Fibroblast of pulmonary artery (primary cell): ENCODE results near the gene OR1F1.

Experiments used
- DNase-seq: peaks from one replicate; pipeline ENCODE4 v3.0.0-alpha.2; 2010; ENCODE audit warnings: low read depth
- H3K4me3 ChIP-seq: replicated peaks from 2 replicates; pipeline ENCODE4 v1.5.1; 2011; ENCODE audit warnings: low read depth, mild to moderate bottlenecking, control low read depth, low read length, moderate library complexity
- TF ChIP-seq, protein P1 (sequence below): IDR thresholded peaks from 2 replicates; pipeline ENCODE4 v1.5.1; 2011; ENCODE audit warnings: mild to moderate bottlenecking, control low read depth, low read length, inconsistent platforms; ENCODE audit errors: missing control alignments

Gene OR1F1

DNA sequence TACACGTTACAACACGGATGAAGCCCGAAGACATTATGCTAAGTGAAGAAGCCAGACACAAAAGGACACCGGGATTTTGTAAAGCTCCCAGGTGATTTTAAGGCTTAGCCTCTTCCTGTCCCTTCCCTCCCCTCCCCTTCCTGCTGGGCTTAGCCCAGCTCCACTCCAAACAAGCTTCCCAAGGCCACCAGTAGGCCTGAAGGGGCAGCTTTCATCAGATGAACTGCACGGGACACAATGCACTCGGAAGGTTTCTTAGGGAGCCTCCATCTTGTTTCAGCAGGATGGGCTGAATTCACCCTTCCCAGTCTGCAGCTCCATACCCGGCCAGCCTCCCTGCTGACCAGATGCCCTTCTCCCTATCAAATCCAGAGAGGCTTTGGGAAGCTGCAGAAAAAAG, 58.0 kb downstream of the OR1F1 start:
- TF ChIP-seq, protein P1, sequence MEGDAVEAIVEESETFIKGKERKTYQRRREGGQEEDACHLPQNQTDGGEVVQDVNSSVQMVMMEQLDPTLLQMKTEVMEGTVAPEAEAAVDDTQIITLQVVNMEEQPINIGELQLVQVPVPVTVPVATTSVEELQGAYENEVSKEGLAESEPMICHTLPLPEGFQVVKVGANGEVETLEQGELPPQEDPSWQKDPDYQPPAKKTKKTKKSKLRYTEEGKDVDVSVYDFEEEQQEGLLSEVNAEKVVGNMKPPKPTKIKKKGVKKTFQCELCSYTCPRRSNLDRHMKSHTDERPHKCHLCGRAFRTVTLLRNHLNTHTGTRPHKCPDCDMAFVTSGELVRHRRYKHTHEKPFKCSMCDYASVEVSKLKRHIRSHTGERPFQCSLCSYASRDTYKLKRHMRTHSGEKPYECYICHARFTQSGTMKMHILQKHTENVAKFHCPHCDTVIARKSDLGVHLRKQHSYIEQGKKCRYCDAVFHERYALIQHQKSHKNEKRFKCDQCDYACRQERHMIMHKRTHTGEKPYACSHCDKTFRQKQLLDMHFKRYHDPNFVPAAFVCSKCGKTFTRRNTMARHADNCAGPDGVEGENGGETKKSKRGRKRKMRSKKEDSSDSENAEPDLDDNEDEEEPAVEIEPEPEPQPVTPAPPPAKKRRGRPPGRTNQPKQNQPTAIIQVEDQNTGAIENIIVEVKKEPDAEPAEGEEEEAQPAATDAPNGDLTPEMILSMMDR: no peak
- DNase-seq: no peak
- no peak overlapping the region for H3K4me3 ChIP-seq

DNA sequence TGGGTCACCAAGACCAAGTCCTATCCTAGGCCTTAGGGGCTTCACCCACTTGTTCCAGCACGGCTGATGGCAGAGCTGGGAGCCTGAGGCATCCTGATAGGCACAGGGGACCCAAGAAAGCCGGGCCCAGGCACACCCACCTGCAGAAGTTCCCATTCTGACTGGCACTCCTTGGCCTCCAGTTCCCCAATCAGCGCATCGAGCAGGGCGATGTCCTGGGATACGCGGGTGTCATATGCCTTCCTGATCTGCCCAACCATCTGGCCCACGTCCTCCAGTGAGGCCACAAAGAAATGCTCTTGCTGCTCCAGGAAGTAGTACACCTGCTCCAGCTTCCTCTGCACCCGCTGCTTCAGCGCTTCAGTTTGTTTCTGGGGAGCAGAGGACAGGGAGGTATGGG, 58.9 kb downstream of the OR1F1 start:
- no peak for DNase-seq
- TF ChIP-seq, protein P1: no peak

GRCh38 chr16:3248596-3248995, 60.6 kb downstream of the OR1F1 start:
- DNase-seq: no peak
- TF ChIP-seq, protein P1: no peak
- no peak overlapping the region for H3K4me3 ChIP-seq

More for the DNA sequence above, 58.9 kb downstream of the OR1F1 start:
- H3K4me3 ChIP-seq: no peak overlapping the region

DNA sequence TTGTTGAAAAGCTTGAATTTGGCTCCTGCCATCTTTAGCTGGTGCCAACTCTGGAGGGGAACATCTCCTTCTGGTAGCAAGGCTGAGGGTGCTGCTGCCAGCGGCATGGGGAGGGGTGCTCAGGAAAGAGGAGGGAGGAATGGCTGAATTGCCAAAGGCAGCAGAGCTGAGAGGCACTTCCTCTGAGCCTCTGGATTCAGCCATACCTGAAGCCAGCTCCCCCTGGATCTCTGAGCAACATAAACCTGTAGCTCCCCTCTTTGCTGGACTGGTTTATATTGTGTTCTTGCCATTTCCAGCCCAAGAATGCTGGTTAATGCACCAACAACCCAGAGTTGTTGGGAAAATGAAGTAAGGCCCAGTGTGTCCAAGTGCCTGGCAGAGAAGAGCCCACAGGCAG, 61.0 kb downstream of the OR1F1 start:
- no peak overlapping the region for H3K4me3 ChIP-seq
- DNase-seq: no peak
- TF ChIP-seq, protein P1: no peak

GRCh38 chr16:3249451-3249850, 61.4 kb downstream of the OR1F1 start:
- TF ChIP-seq, protein P1: no peak
- no peak for DNase-seq
- H3K4me3 ChIP-seq: no peak overlapping the region

DNA sequence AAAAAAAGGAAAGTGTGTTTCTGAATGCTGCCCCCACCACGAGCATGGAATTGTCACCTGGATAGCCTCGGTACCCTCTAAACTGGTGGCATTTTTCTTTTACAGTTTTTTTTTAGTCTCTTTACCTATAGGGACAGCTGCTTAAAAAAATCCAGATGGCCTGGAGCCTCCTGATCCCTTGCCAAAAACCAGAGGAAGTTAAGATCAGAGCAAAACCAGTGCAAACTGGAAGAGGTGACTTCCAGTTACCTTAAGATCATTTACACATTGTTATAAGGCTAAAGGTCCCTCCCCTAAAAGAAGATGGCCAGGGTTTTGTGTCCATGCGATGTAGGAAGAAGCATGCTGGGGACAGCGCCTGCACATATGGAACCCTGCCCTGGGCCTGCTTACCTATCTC, 65.0 kb downstream of the OR1F1 start:
- DNase-seq: no peak
- TF ChIP-seq, protein P1: no peak
- no peak overlapping the region for H3K4me3 ChIP-seq

DNA sequence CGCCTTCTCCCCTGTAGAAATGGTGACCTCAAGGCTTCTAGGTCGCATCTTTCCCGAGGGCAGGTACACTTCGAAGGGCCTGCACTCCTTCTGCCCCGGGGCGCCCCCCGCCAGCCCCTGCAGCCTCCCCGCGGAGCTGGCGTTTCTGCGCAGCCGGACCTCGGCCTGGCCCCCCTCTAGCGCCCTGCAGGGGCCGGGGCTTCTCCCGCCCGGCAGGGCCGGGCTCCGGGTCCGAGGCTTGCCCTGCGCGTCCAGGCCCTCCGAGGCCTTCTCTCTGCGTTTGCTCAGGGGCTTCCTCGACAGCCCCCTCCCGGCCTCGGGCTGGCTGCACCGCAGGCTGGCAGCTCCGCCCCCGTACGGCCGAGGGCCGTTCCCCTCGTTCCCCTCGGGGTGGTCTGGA, 66.3 kb downstream of the OR1F1 start:
- H3K4me3 ChIP-seq: no peak overlapping the region
- TF ChIP-seq, protein P1: no peak
- no peak for DNase-seq
